K562 (cell line): Measurements from ENCODE around the gene PRPF8. TPM values are rescaled to one million over a fixed set of nuclear protein-coding genes. Genes with fewer than 3 reads are reported as not detected.

ENCODE experiments used
- ATAC-seq: fragments of 200-7000 bp; cut with Tn5 transposase; 3 replicates; pipeline ENCODE4 v1.9.1; 2020; ENCODE audit warnings: moderate library complexity
- BruUV-seq: library from RNA; stranded (reverse); fragments of 400-500 nt; replicated peaks from 2 replicates; lab custom pipeline; 2021; lab: Mats Ljungman, UMichigan
- CTCF ChIA-PET: fragments of 300-600 bp; formaldehyde crosslinking; extraction: SDS; loops from one replicate; lab custom pipeline; 2021; ENCODE audit warnings: low intra/inter-chr PET ratio; lab: Yijun Ruan, JAX
- POLR2A ChIA-PET: fragments of 300-600, 350-650 bp; sonication (Branson Sonifier 250); formaldehyde crosslinking; extraction: SDS; loops from one replicate; lab custom pipeline; 2021; ENCODE audit warnings: antibody characterized with exemption, inconsistent platforms; lab: Yijun Ruan, JAX
- DNase-seq, 4 experiments: peaks; one replicate each; pipeline versions ENCODE4 v3.0.0 to v3.0.0-alpha.2; 2011 to 2018; ENCODE audit warnings: low spot score in 3 of 4, mixed read lengths in 3 of 4; ENCODE audit errors: extremely low read depth in 1 of 4
- FAIRE-seq: peaks from 2 replicates; lab custom pipeline; 2011; peaks lifted over from hg19 to GRCh38; lab: Jason Lieb, UNC
- H2AFZ ChIP-seq: 2 replicates; pipeline ENCODE4 v1.6.0; 2011; ENCODE audit warnings: low read depth, low read length, control low read depth, inconsistent platforms
- H3K27ac ChIP-seq: fragments of 200-600 bp; 3 replicates; pipeline ENCODE4 v1.8.0; 2011; ENCODE audit warnings: low read depth, mild to moderate bottlenecking, control low read depth, inconsistent platforms, low read length, moderate library complexity, mixed read lengths; ENCODE audit errors: extremely low read depth
- H3K27me3 ChIP-seq, 2 experiments: fragments of 300-600 bp in 1 of 2; 2 replicates in 1 of 2; 3 replicates in 1 of 2; pipeline versions ENCODE4 v1.6.0 to v1.8.0; 2011; ENCODE audit warnings: inconsistent platforms in 2 of 2, low read length in 2 of 2, mild to moderate bottlenecking in 1 of 2, mixed read lengths in 1 of 2, moderate library complexity in 1 of 2; ENCODE audit not compliant: control insufficient read depth in 2 of 2, insufficient read depth in 2 of 2
- H3K36me3 ChIP-seq: fragments of 300-600 bp; 3 replicates; pipeline ENCODE4 v1.8.0; 2011; ENCODE audit warnings: mild to moderate bottlenecking, low read length, inconsistent platforms; ENCODE audit not compliant: control insufficient read depth, insufficient read depth
- H3K4me1 ChIP-seq, 2 experiments: fragments of 200-600 bp in 1 of 2; replicated peaks in 1 of 2; 2 replicates in 1 of 2; 3 replicates in 1 of 2; pipeline versions ENCODE4 v1.5.1 to v1.8.0; 2011; ENCODE audit warnings: inconsistent platforms in 2 of 2, low read length in 2 of 2, mild to moderate bottlenecking in 1 of 2, mixed read lengths in 1 of 2, moderate library complexity in 1 of 2; ENCODE audit not compliant: control insufficient read depth in 2 of 2, insufficient read depth in 2 of 2
- H3K4me2 ChIP-seq: 2 replicates; pipeline ENCODE4 v1.6.1; 2011; ENCODE audit warnings: low read length, control low read depth, inconsistent platforms, mixed read lengths; ENCODE audit not compliant: insufficient read depth
- H3K4me3 ChIP-seq: fragments of 200-600 bp; sonication (generic), shearing (Covaris generic); 2 replicates; pipeline ENCODE4 v1.5.1; 2016; ENCODE audit warnings: control low read depth, inconsistent platforms
- H3K79me2 ChIP-seq: fragments of 200-600 bp; 3 replicates; pipeline ENCODE4 v1.8.0; 2011; ENCODE audit warnings: low read length, inconsistent platforms; ENCODE audit not compliant: control insufficient read depth, insufficient read depth
- H3K9ac ChIP-seq, 2 experiments: 2 replicates each; pipeline versions ENCODE4 v1.6.0 to v1.6.1; 2011; ENCODE audit warnings: low read depth in 2 of 2, low read length in 2 of 2, control low read depth in 1 of 2, inconsistent platforms in 1 of 2, mild to moderate bottlenecking in 1 of 2, mixed read lengths in 1 of 2; ENCODE audit not compliant: insufficient read depth in 1 of 2
- H3K9me1 ChIP-seq: one replicate; pipeline ENCODE4 v1.6.0; 2011; ENCODE audit warnings: inconsistent platforms, mild to moderate bottlenecking, low read length, moderate library complexity; ENCODE audit not compliant: control insufficient read depth, insufficient read depth
- H3K9me3 ChIP-seq: replicated peaks from 2 replicates; pipeline ENCODE4 v1.5.1; 2011; ENCODE audit warnings: low read depth, low read length, inconsistent platforms; ENCODE audit not compliant: control insufficient read depth, insufficient read depth
- H4K20me1 ChIP-seq: replicated peaks from 2 replicates; pipeline ENCODE4 v1.6.1; 2011; ENCODE audit warnings: low read length, inconsistent platforms, mixed read lengths; ENCODE audit not compliant: control insufficient read depth, insufficient read depth
- CCAR2 ChIP-seq: fragments of 200-400 bp; formaldehyde crosslinking; IDR thresholded peaks from 2 replicates; pipeline ENCODE4 v1.6.1; 2017; ENCODE audit warnings: mild to moderate bottlenecking, low read depth, low read length
- KDM1A ChIP-seq, 2 experiments: fragments of 450-650 bp; IDR thresholded peaks; 2 replicates each; pipeline ENCODE4 v1.6.1; 2016; ENCODE audit warnings: mild to moderate bottlenecking in 2 of 2
- MLLT1 ChIP-seq, 2 experiments: fragments of 450-650 bp; IDR thresholded peaks; 2 replicates each; pipeline ENCODE4 v1.6.1; 2016
- NR3C1 ChIP-seq: sonication (generic); formaldehyde crosslinking; IDR thresholded peaks from 2 replicates; pipeline ENCODE4 v1.8.1; 2022; ENCODE audit warnings: missing genetic modification reagents
- SRSF9 ChIP-seq: fragments of 200-400 bp; formaldehyde crosslinking; IDR thresholded peaks from 2 replicates; pipeline ENCODE4 v1.6.1; 2017; ENCODE audit warnings: low read depth, low read length, borderline replicate concordance
- TAF7 ChIP-seq: fragments of 450-650 bp; IDR thresholded peaks from 2 replicates; pipeline ENCODE4 v1.6.1; 2016; ENCODE audit warnings: missing genetic modification characterization, missing compliant biosample characterization
- ZBTB7A ChIP-seq: IDR thresholded peaks from 2 replicates; pipeline ENCODE4 v1.6.1; 2011; ENCODE audit warnings: low read depth, mild to moderate bottlenecking, low read length, moderate library complexity, borderline replicate concordance; ENCODE audit not compliant: control insufficient read depth
- ZNF277 ChIP-seq: fragments of 250-450 bp; sonication (Bioruptor Pico); IDR thresholded peaks from 2 replicates; pipeline ENCODE4 v1.8.0; 2022; ENCODE audit warnings: inconsistent platforms, mild to moderate bottlenecking, moderate library complexity, borderline replicate concordance
- ZNF395 ChIP-seq: fragments of 200-800 bp; sonication (Bioruptor generic); IDR thresholded peaks from 2 replicates; pipeline ENCODE4 v1.6.1; 2017; ENCODE audit warnings: missing genetic modification characterization, missing compliant biosample characterization
- WGBS: fragments of 100-300 bp; shearing (Covaris generic); methylation state at CpG from one replicate; pipeline ENCODE4 v1.1.6; 2016; ENCODE audit warnings: low coverage, mixed read lengths; ENCODE audit not compliant: insufficient coverage; ENCODE audit errors: missing lambda C conversion rate; 5-methylcytosine and 5-hydroxymethylcytosine counted together
- in situ Hi-C: fragments of 300-500 bp; cut with MboI; formaldehyde crosslinking; loops from 4 replicates; pipeline ENCODE4 v1.15.0; 2018; ENCODE audit warnings: inconsistent platforms, mixed read lengths
- intact Hi-C: fragments of 100-400 bp; cut with micrococcal nuclease; formaldehyde crosslinking; loops from 2 replicates; pipeline ENCODE4 v1.14.2; 2022
- polyA plus RNA-seq, 8 experiments: library from polyadenylated mRNA; depleted of rRNA in 4 of 8; stranded (reverse) in 5 of 8; unstranded in 3 of 8; fragments of >200 nt; fragmentation: Nextera tagmentation in 2 of 8; fragmentation: Illumina TruSeq in 1 of 8; extraction: Ambion mirVana in 2 of 8; extraction: Trizol in 1 of 8; gene quantifications; 2 replicates each; pipeline versions ENCODE4 v1.2.1 to v1.2.3, GENCODE V29; 2011 to 2014; ENCODE audit warnings: inconsistent platforms in 1 of 8, missing spikeins in 1 of 8
- total RNA-seq, 7 experiments: library from RNA; depleted of rRNA in 6 of 7; stranded (reverse); fragments of >200 nt in 6 of 7; fragmentation: Illumina TruSeq in 2 of 7; extraction: Trizol in 2 of 7; gene quantifications; 2 replicates each; pipeline versions ENCODE4 v1.2.1 to v1.2.3, GENCODE V29; 2011 to 2021; ENCODE audit warnings: low replicate concordance in 1 of 7

Gene PRPF8
- total and polyA plus RNA-seq, 9 of the 15 experiments (the other 6 are each of a cell fraction or from before 2014, with no cell fraction given), result 64.3 to 294 (median 85.9) TPM

GRCh38 chr17:1715803-1716075 lies 31.1 kb upstream of the PRPF8 start:
- Histone ChIP-seq H3K27me3 (no peaks in the 10 kb centered on the region), H3K9me1 (no peaks in the 10 kb centered on the region), H2AFZ (no peak overlapping the region), H3K27ac (peak overlapping the region; percentile 88), H3K36me3 (peaks cover 25% of the 10 kb centered on the region; the same call in 2 of the 3 replicates), H3K79me2 (peaks cover 44% of the 10 kb centered on the region), H3K4me2 (peak overlapping the region; percentile 89; the same call in 1 of the 2 replicates), H3K9me3 (no peaks in the 10 kb centered on the region), H3K4me3 (peak overlapping the region; percentile 85), H3K9ac (peak overlapping the region; percentile 70 to 90; a peak in 3 of 4 replicates), H4K20me1 (0 out of 2 replicates have a peak, but pooled peaks cover 3% of the 10 kb centered on the region), H3K4me1 (peaks cover 44 to 55% of the 10 kb centered on the region in 2 experiments)
- TF ChIP-seq NR3C1 (CRISPR knock-in tag) (0 out of 2 replicates have a peak, but pooled peaks have one; percentile 28), SRSF9 (no peak), CCAR2 (no peak), ZNF277 (CRISPR knock-in tag) (no peak), MLLT1 (IDR thresholded peaks at IDR 0.05) (0 out of 4 replicates have a peak, but pooled peaks of 1 of the 2 experiments have one; percentile 33), ZBTB7A (0 out of 2 replicates have a peak, but pooled peaks have one; percentile 22), ZNF395 (CRISPR knock-in tag) (peak; percentile 64; the same call in 1 of the 2 replicates), KDM1A (IDR thresholded peaks at IDR 0.05) (peak in 1 of 2 experiments; percentile 15; a peak in 2 of 4 replicates), TAF7 (tag) (no peak)
- ATAC-seq, result no peak
- ChIA-PET CTCF (no interaction called here), POLR2A (interaction anchor here (0.9 to 3.8 kb wide), 7 partner anchors 11 to 275 kb away, joined by 3 to 25 read pairs (median 11); partner anchors contain the start of genes PRPF8, RILP and SERPINF1)
- in situ Hi-C loops (loop anchor here (10.0 kb wide), 1 partner anchor 319 kb away; the partner anchor contains the start of gene DPH1), intact Hi-C loops (loop anchor here (2.0 to 5.0 kb wide), 4 partner anchors 33 to 317 kb away; partner anchors contain the start of genes DPH1, PRPF8 and SERPINF1)
- no TSS peak for BruUV-seq
- no peak for FAIRE-seq
- no CpG with 5 or more reads among the region's 23 CpGs for WGBS
- DNase-seq, result no peak
